Measurements from ENCODE around the gene AMER2. TPM values are rescaled to one million over a fixed set of nuclear protein-coding genes. Genes with fewer than 3 reads are reported as not detected.

The AMER2 gene
- total RNA-seq, 1 donor from 2014 or later, result 0.04 TPM

DNA sequence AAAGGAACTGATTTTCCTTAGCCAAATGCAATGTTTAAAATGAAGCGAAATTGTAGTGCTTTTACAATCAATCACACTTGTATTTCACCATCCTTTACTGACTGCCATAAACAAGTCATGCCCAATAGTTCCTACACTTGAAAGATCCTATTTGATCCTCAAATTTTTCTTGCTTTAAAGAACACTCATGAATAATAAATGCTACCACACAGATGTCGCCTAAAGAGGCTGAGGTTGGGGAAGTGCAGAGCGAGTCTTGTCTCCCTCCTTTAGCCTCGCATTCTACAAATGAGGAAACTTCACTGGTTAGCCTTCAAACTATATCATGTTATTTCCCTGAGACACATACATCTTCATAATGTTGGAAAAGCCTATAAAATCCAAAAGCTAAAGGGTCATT is 18.7 kb upstream of the AMER2 start:
- Histone ChIP-seq H3K4me3 (ENCODE audit: low read depth, low read length) (no peak overlapping the region), H3K36me3 (ENCODE audit: control insufficient read depth, insufficient read depth, low read length) (no peaks in the 10 kb centered on the region), H3K27me3 (ENCODE audit: control insufficient read depth, insufficient read depth, low read length) (peaks cover 8% of the 10 kb centered on the region)
- TF ChIP-seq, protein P1, sequence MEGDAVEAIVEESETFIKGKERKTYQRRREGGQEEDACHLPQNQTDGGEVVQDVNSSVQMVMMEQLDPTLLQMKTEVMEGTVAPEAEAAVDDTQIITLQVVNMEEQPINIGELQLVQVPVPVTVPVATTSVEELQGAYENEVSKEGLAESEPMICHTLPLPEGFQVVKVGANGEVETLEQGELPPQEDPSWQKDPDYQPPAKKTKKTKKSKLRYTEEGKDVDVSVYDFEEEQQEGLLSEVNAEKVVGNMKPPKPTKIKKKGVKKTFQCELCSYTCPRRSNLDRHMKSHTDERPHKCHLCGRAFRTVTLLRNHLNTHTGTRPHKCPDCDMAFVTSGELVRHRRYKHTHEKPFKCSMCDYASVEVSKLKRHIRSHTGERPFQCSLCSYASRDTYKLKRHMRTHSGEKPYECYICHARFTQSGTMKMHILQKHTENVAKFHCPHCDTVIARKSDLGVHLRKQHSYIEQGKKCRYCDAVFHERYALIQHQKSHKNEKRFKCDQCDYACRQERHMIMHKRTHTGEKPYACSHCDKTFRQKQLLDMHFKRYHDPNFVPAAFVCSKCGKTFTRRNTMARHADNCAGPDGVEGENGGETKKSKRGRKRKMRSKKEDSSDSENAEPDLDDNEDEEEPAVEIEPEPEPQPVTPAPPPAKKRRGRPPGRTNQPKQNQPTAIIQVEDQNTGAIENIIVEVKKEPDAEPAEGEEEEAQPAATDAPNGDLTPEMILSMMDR (IDR thresholded peaks at IDR 0.05; ENCODE audit: insufficient read depth, low read length, poor library complexity, severe bottlenecking), result no peak
- no peak for DNase-seq (ENCODE audit: low read depth)

DNA sequence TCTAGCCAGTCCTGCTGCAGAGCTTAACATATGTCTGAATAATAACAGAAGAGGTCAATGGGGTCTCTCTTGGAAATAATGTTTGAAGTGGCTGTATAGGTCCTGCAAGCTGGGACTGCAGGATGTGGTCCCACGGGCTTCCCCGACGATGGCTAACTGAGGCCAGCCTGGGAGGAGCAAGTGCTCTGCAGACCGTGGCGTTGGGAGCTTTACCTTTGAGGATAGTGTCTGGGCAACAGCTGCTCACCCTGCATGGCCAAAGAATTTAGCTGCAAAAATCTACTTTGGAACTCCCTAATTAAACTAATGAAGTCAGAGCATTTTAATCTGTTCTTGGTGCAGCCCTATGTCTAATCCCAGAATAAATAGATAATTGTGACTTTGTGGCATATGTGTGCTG is 18.2 kb upstream of the AMER2 start:
- no peak for DNase-seq (ENCODE audit: low read depth)
- peaks cover 8% of the 10 kb centered on the region for H3K27me3 ChIP-seq (ENCODE audit: control insufficient read depth, insufficient read depth, low read length)
- H3K4me3 ChIP-seq (ENCODE audit: low read depth, low read length), result no peak overlapping the region
- TF ChIP-seq, protein P1 (IDR thresholded peaks at IDR 0.05; ENCODE audit: insufficient read depth, low read length, poor library complexity, severe bottlenecking), result no peak
- H3K36me3 ChIP-seq (ENCODE audit: control insufficient read depth, insufficient read depth, low read length), result no peaks in the 10 kb centered on the region

GRCh38 chr13:25187596-25187995 is 15.5 kb upstream of the AMER2 start:
- no peak overlapping the region for H3K4me3 ChIP-seq (ENCODE audit: low read depth, low read length)
- H3K27me3 ChIP-seq (ENCODE audit: control insufficient read depth, insufficient read depth, low read length), result peaks cover 10% of the 10 kb centered on the region
- H3K36me3 ChIP-seq (ENCODE audit: control insufficient read depth, insufficient read depth, low read length), result no peaks in the 10 kb centered on the region
- TF ChIP-seq, protein P1 (IDR thresholded peaks at IDR 0.05; ENCODE audit: insufficient read depth, low read length, poor library complexity, severe bottlenecking), result no peak
- DNase-seq (ENCODE audit: low read depth), result no peak

GRCh38 chr13:25186187-25186586 is 14.1 kb upstream of the AMER2 start:
- no peak for DNase-seq (ENCODE audit: low read depth)
- H3K36me3 ChIP-seq (ENCODE audit: control insufficient read depth, insufficient read depth, low read length), result no peaks in the 10 kb centered on the region
- TF ChIP-seq, protein P1 (IDR thresholded peaks at IDR 0.05; ENCODE audit: insufficient read depth, low read length, poor library complexity, severe bottlenecking), result no peak
- peaks cover 7% of the 10 kb centered on the region for H3K27me3 ChIP-seq (ENCODE audit: control insufficient read depth, insufficient read depth, low read length)
- H3K4me3 ChIP-seq (ENCODE audit: low read depth, low read length), result no peak overlapping the region

GRCh38 chr13:25181597-25181996 is 9.5 kb upstream of the AMER2 start:
- no peaks in the 10 kb centered on the region for H3K36me3 ChIP-seq (ENCODE audit: control insufficient read depth, insufficient read depth, low read length)
- TF ChIP-seq, protein P1 (IDR thresholded peaks at IDR 0.05; ENCODE audit: insufficient read depth, low read length, poor library complexity, severe bottlenecking), result no peak
- DNase-seq (ENCODE audit: low read depth), result no peak
- no peak overlapping the region for H3K4me3 ChIP-seq (ENCODE audit: low read depth, low read length)
- H3K27me3 ChIP-seq (ENCODE audit: control insufficient read depth, insufficient read depth, low read length), result peaks cover 6% of the 10 kb centered on the region

DNA sequence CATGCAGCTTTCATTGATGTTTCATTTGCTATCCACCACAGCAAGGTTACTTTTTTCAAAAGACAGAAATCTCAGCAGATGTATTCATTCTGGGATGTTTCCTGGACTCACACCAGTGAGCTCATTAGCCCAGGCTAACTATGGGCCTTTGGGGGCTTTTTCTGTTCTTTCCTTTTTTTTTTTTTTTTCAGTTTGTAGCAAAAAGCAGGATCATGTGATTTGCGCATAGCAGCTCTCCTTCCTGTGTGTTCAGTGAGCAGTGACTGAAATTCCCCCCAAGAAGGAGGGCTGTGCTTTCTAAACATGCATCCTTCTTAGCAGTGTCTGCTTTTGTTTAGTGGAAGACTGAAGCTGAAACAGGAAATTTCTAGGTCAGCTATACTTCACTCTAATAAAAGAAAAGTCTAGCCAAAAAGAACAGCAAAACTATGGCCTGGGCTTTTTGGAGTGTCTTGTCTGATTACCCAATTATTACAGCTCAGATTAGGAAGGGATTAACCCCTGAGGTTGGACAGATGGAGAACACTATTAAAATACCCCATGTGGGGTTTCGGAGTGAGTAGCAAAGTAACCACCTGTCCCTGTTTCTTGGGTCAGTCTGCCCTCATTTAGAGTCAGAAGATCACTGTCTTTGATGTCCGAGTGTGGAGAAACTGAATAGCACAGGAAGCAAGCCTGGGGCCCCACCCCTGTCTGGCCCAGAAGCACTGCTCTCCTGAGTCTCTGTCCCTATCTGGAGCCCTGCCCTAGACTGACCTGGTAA is 8.9 kb upstream of the AMER2 start:
- Histone ChIP-seq H3K4me3 (ENCODE audit: low read depth, low read length) (no peak overlapping the region), H3K27me3 (ENCODE audit: control insufficient read depth, insufficient read depth, low read length) (peaks cover 6% of the 10 kb centered on the region), H3K36me3 (ENCODE audit: control insufficient read depth, insufficient read depth, low read length) (no peaks in the 10 kb centered on the region)
- TF ChIP-seq, protein P1 (IDR thresholded peaks at IDR 0.05; ENCODE audit: insufficient read depth, low read length, poor library complexity, severe bottlenecking), result no peak
- DNase-seq (ENCODE audit: low read depth), result no peak

Measured in kidney epithelial cell (primary cell).